Sigmoid colon (tissue), 7 donors: ENCODE data around the gene PIGR. TPM values are rescaled to one million over a fixed set of nuclear protein-coding genes. Genes with fewer than 3 reads are reported as not detected.

Source experiments
- DNase-seq: peaks from one replicate; pipeline ENCODE4 v3.0.0-alpha.2; 2019
- H3K27ac ChIP-seq, 4 donors: fragments of 200-600 bp; sonication (generic); one replicate each; pipeline ENCODE4 v1.5.1; 2016 to 2019; ENCODE audit warnings: mild to moderate bottlenecking in 1 of 4
- H3K27me3 ChIP-seq, 3 donors: fragments of 200-600 bp; sonication (generic); one replicate each; pipeline ENCODE4 v1.5.1; 2019; ENCODE audit warnings: mild to moderate bottlenecking in 1 of 3
- H3K36me3 ChIP-seq, 4 donors: fragments of 200-600 bp; sonication (generic); one replicate each; pipeline ENCODE4 v1.5.1; 2016 to 2019
- H3K4me1 ChIP-seq, 4 donors: fragments of 200-600 bp; sonication (generic); one replicate each; pipeline ENCODE4 v1.5.1; 2017 to 2019
- H3K4me3 ChIP-seq, 4 donors: fragments of 200-600 bp; sonication (generic); one replicate each; pipeline ENCODE4 v1.5.1; 2017 to 2019; ENCODE audit warnings: mild to moderate bottlenecking in 2 of 4, moderate library complexity in 1 of 4
- H3K9me3 ChIP-seq, 4 donors: fragments of 200-600 bp in 3 of 4; sonication (generic) in 3 of 4; one replicate each; pipeline versions ENCODE4 v1.5.1 to v1.6.1; 2013 to 2019
- EP300 ChIP-seq, 4 donors: sonication (generic); formaldehyde crosslinking; IDR thresholded peaks; one replicate each; pipeline ENCODE4 v1.6.1; 2017; ENCODE audit warnings: antibody characterized with exemption in 4 of 4
- POLR2A ChIP-seq, 2 donors: fragments of 450-650 bp; IDR thresholded peaks; one replicate each; pipeline ENCODE4 v1.6.1; 2016; ENCODE audit warnings: antibody characterized with exemption in 2 of 2, mild to moderate bottlenecking in 2 of 2, moderate library complexity in 2 of 2
- POLR2AphosphoS5 ChIP-seq, 4 donors: sonication (generic); formaldehyde crosslinking; IDR thresholded peaks; one replicate each; pipeline ENCODE4 v1.6.1; 2017; ENCODE audit warnings: antibody characterized with exemption in 4 of 4
- WGBS, 2 donors: extraction: QIAGEN DNeasy Blood & Tissue Kit; methylation state at CpG; one replicate each; pipeline ENCODE4 v1.1.7; 2013; 5-methylcytosine and 5-hydroxymethylcytosine counted together
- intact Hi-C: fragments of 100-400 bp; cut with DNase I; formaldehyde crosslinking; loops from one replicate; pipeline ENCODE4 v1.15.1; 2023
- polyA plus RNA-seq, 3 donors: library from polyadenylated mRNA; stranded (reverse); fragments of 200-250 nt; gene quantifications; one replicate each; pipeline ENCODE4 v1.2.3, GENCODE V29; 2013
- total RNA-seq, 4 donors: library from RNA; depleted of rRNA; stranded (reverse); fragments of >200 nt; gene quantifications; one replicate each; pipeline ENCODE4 v1.1.0, GENCODE V29; 2016
- TF ChIP-seq, protein P1 (sequence below), 4 experiments: fragments of 450-650 bp in 3 of 4; fragments of 200-600 bp in 1 of 4; IDR thresholded peaks; one replicate each; pipeline ENCODE4 v1.5.1; 2016 to 2019; ENCODE audit warnings: antibody characterized with exemption in 4 of 4, mild to moderate bottlenecking in 3 of 4, moderate library complexity in 2 of 4
- donor health status: healthy with polysubstance abuse.
- donor health status: Bipolar disorder and iron deficiency.
- donor health status: healthy.

The PIGR gene
- total and polyA plus RNA-seq, 7 donors = 0.16 to 3,648 (median 86.3) TPM; not detected in 1

GRCh38 chr1:206978259-206978658, 32.0 kb upstream of the PIGR start:
- TF ChIP-seq, protein P1, sequence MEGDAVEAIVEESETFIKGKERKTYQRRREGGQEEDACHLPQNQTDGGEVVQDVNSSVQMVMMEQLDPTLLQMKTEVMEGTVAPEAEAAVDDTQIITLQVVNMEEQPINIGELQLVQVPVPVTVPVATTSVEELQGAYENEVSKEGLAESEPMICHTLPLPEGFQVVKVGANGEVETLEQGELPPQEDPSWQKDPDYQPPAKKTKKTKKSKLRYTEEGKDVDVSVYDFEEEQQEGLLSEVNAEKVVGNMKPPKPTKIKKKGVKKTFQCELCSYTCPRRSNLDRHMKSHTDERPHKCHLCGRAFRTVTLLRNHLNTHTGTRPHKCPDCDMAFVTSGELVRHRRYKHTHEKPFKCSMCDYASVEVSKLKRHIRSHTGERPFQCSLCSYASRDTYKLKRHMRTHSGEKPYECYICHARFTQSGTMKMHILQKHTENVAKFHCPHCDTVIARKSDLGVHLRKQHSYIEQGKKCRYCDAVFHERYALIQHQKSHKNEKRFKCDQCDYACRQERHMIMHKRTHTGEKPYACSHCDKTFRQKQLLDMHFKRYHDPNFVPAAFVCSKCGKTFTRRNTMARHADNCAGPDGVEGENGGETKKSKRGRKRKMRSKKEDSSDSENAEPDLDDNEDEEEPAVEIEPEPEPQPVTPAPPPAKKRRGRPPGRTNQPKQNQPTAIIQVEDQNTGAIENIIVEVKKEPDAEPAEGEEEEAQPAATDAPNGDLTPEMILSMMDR (IDR thresholded peaks at IDR 0.05) = no peak
- TF ChIP-seq EP300 (IDR thresholded peaks at IDR 0.05) (no peak), POLR2AphosphoS5 (IDR thresholded peaks at IDR 0.05) (no peak), POLR2A (IDR thresholded peaks at IDR 0.05) (no peak)
- Histone ChIP-seq H3K4me3 (no peak overlapping the region), H3K27ac (no peak overlapping the region), H3K27me3 (no peaks in the 10 kb centered on the region), H3K9me3 (no peaks in the 10 kb centered on the region), H3K36me3 (no peaks in the 10 kb centered on the region), H3K4me1 (no peaks in the 10 kb centered on the region)
- DNase-seq = no peak
- intact Hi-C loops = no loop called here
- 15 to 72% methylated on average over 7 of the region's 7 CpGs for WGBS, 2 donors

DNA sequence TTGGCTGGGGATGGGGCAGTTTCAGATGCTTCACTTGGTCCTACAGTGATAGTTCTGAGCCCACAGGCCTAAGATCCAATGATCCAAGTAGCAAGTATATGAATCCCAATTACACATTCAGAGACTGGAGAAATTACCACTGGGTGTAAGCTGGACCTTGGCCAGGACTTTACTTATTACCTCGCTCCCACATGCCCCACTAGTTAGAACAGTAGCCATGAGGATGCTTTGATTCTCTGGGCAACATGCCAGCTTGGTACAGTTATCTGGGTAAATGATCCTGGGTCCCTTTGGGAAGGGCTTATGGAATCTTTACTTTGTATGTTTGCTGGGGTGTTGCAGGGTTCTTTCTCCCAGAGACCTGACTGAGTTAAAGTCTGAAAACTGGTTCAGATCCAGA, 29.0 kb upstream of the PIGR start:
- no peak overlapping the region for H3K27ac ChIP-seq
- DNase-seq = no peak
- no peaks in the 10 kb centered on the region for H3K27me3 ChIP-seq
- TF ChIP-seq EP300 (IDR thresholded peaks at IDR 0.05) (no peak), POLR2A (IDR thresholded peaks at IDR 0.05) (no peak), POLR2AphosphoS5 (IDR thresholded peaks at IDR 0.05) (no peak)
- TF ChIP-seq, protein P1 (IDR thresholded peaks at IDR 0.05) = no peak
- 24 to 79% methylated on average over 1 of the region's 1 CpG for WGBS, 2 donors
- H3K4me1 ChIP-seq = no peaks in the 10 kb centered on the region
- no peaks in the 10 kb centered on the region for H3K36me3 ChIP-seq
- H3K4me3 ChIP-seq = no peak overlapping the region
- no peaks in the 10 kb centered on the region for H3K9me3 ChIP-seq
- intact Hi-C loops = no loop called here

DNA sequence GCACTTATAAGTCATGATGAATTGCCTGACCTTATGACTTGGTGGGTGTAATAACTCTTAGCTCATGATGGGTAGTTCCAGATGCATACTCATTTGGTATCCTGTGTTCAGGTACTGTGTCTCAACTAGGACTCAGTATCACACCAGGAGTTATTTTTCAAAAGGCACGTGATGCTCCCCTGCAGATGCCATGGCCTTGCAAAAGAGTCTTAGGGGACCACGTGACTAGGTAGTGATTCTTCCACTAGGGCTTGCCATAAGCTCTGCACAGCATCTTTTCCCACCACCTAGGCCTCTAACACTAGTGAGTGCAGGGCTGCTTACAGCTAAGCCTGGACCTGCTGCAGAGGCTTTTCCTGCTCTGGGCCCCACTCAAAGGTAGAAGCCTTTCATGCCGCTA, 27.9 kb upstream of the PIGR start:
- no peak for TF ChIP-seq POLR2AphosphoS5 (IDR thresholded peaks at IDR 0.05)
- TF ChIP-seq EP300 (IDR thresholded peaks at IDR 0.05) = no peak
- TF ChIP-seq POLR2A (IDR thresholded peaks at IDR 0.05) = no peak
- TF ChIP-seq, protein P1 (IDR thresholded peaks at IDR 0.05) = no peak
- intact Hi-C loops = no loop called here
- no peak overlapping the region for H3K27ac ChIP-seq
- 86 to 92% methylated on average over 3 of the region's 3 CpGs for WGBS, 2 donors
- no peaks in the 10 kb centered on the region for H3K4me1 ChIP-seq
- H3K27me3 ChIP-seq = no peaks in the 10 kb centered on the region
- H3K9me3 ChIP-seq = no peaks in the 10 kb centered on the region
- H3K36me3 ChIP-seq = no peaks in the 10 kb centered on the region
- no peak overlapping the region for H3K4me3 ChIP-seq
- no peak for DNase-seq

- Histone ChIP-seq H3K9me3 (no peaks in the 10 kb centered on the region), H3K4me1 (no peaks in the 10 kb centered on the region), H3K4me3 (no peak overlapping the region), H3K27ac (no peak overlapping the region), H3K27me3 (no peaks in the 10 kb centered on the region), H3K36me3 (no peaks in the 10 kb centered on the region)
- DNase-seq = no peak
- intact Hi-C loops = no loop called here
- WGBS, 2 donors = 13 to 65% methylated on average over 2 of the region's 2 CpGs
- TF ChIP-seq EP300 (IDR thresholded peaks at IDR 0.05) (no peak), POLR2AphosphoS5 (IDR thresholded peaks at IDR 0.05) (no peak), POLR2A (IDR thresholded peaks at IDR 0.05) (no peak)
- TF ChIP-seq, protein P1 (IDR thresholded peaks at IDR 0.05) = no peak
Measured at GRCh38 chr1:206972728-206973127, 26.5 kb upstream of the PIGR start.

- no peak for DNase-seq
- Histone ChIP-seq H3K4me3 (no peak overlapping the region), H3K27me3 (no peaks in the 10 kb centered on the region), H3K9me3 (no peaks in the 10 kb centered on the region), H3K4me1 (no peaks in the 10 kb centered on the region), H3K27ac (no peak overlapping the region), H3K36me3 (no peaks in the 10 kb centered on the region)
- TF ChIP-seq POLR2AphosphoS5 (IDR thresholded peaks at IDR 0.05) (no peak), EP300 (IDR thresholded peaks at IDR 0.05) (no peak)
- TF ChIP-seq, protein P1 (IDR thresholded peaks at IDR 0.05) = no peak
- intact Hi-C loops = no loop called here
- WGBS, 2 donors = 52 to 78% methylated on average over 2 of the region's 2 CpGs
Measured at GRCh38 chr1:206971029-206971655, 24.9 kb upstream of the PIGR start.
